HG03342 (cell line): ENCODE measurements around the gene RTF1.
A peak's percentile ranks its signal among the peaks of the same experiment; 100 is the strongest.

Experiments
- ATAC-seq: cut with Tn5 transposase; IDR thresholded peaks from one replicate; pipeline ENCODE4 v1.9.1; 2021; ENCODE audit warnings: mild to moderate bottlenecking, moderate library complexity; ENCODE audit not compliant: unreplicated experiment

RTF1 gene

GRCh38 chr15:41484937-41485625 is 68.2 kb downstream of the RTF1 start:
- ATAC-seq: no peak

GRCh38 chr15:41486286-41486685 is 69.4 kb downstream of the RTF1 start:
- ATAC-seq: no peak

GRCh38 chr15:41487381-41487780 is 70.5 kb downstream of the RTF1 start:
- no peak for ATAC-seq

- ATAC-seq: no peak
These were observed 70.9 kb downstream of the RTF1 start for GRCh38 chr15:41487802-41488201.

- ATAC-seq: no peak
These were observed 72.7 kb downstream of the RTF1 start for GRCh38 chr15:41489641-41490040.

- ATAC-seq: no peak
These were observed 73.5 kb downstream of the RTF1 start for GRCh38 chr15:41490355-41490754.

GRCh38 chr15:41491889-41492288 is 75.0 kb downstream of the RTF1 start:
- ATAC-seq: no peak

GRCh38 chr15:41492597-41493204 is 75.8 kb downstream of the RTF1 start:
- ATAC-seq: no peak

GRCh38 chr15:41493205-41493901 is 76.5 kb downstream of the RTF1 start, which contains the start of gene ITPKA:
Gene ITPKA, plus strand, starts transcription at chr15:41493874. Its CDS starts 54 bp downstream, at chr15:41493928.
- ATAC-seq: peak; percentile 61

GRCh38 chr15:41493902-41494189 is 77.0 kb downstream of the RTF1 start:
- ATAC-seq: no peak

GRCh38 chr15:41494190-41494921 is 77.5 kb downstream of the RTF1 start:
- peak; percentile 18 for ATAC-seq

- ATAC-seq: no peak
These were observed 78.2 kb downstream of the RTF1 start for GRCh38 chr15:41494922-41495735.

- no peak for ATAC-seq
These were observed 79.1 kb downstream of the RTF1 start for GRCh38 chr15:41495736-41496599.

GRCh38 chr15:41498657-41499056 is 81.8 kb downstream of the RTF1 start:
- no peak for ATAC-seq

GRCh38 chr15:41499109-41499851 is 82.4 kb downstream of the RTF1 start:
- no peak for ATAC-seq

- peak; percentile 52 for ATAC-seq
These were observed 84.5 kb downstream of the RTF1 start for GRCh38 chr15:41501191-41501917.

GRCh38 chr15:41501931-41502794 is 85.3 kb downstream of the RTF1 start:
- ATAC-seq: no peak
